GM12878 (cell line): ENCODE data around the gene NFKBIA. TPM values are rescaled to one million over a fixed set of nuclear protein-coding genes. Genes with fewer than 3 reads are reported as not detected.
A peak's percentile ranks its signal among the peaks of the same experiment; 100 is the strongest.

Experiments used
- CEBPZ ChIP-seq: fragments of 150-350 bp; IDR thresholded peaks from 2 replicates; pipeline ENCODE4 v1.6.1; 2016; ENCODE audit warnings: low read depth, low read length
- CHD4 ChIP-seq: fragments of 200-600 bp; sonication (generic); IDR thresholded peaks from 2 replicates; pipeline ENCODE4 v1.6.1; 2016; ENCODE audit warnings: mild to moderate bottlenecking
- CREM ChIP-seq: IDR thresholded peaks from 2 replicates; pipeline ENCODE4 v1.6.1; 2014; ENCODE audit warnings: antibody characterized with exemption, low read depth
- ETV6 ChIP-seq, 2 experiments: fragments of 450-650 bp in 1 of 2; IDR thresholded peaks in 1 of 2; conservative IDR thresholded peaks in 1 of 2; 2 replicates each; pipeline ENCODE4 v1.6.1; 2014; ENCODE audit warnings: antibody characterized with exemption in 1 of 2, borderline replicate concordance in 1 of 2, low read depth in 1 of 2, mild to moderate bottlenecking in 1 of 2, moderate library complexity in 1 of 2
- FOXK2 ChIP-seq: fragments of 450-650 bp; IDR thresholded peaks from 2 replicates; pipeline ENCODE4 v1.6.1; 2017; ENCODE audit warnings: mild to moderate bottlenecking, moderate library complexity
- MTA2 ChIP-seq: fragments of 450-650 bp; IDR thresholded peaks from 2 replicates; pipeline ENCODE4 v1.6.1; 2016; ENCODE audit warnings: low read depth, mild to moderate bottlenecking, moderate library complexity
- PML ChIP-seq: IDR thresholded peaks from 2 replicates; pipeline ENCODE4 v1.6.1; 2012; ENCODE audit warnings: low read length, inconsistent platforms
- PRDM15 ChIP-seq: fragments of 450-650 bp; formaldehyde crosslinking; IDR thresholded peaks from 2 replicates; pipeline ENCODE4 v1.4.0; 2020; ENCODE audit warnings: mild to moderate bottlenecking, moderate library complexity
- SIX5 ChIP-seq: IDR thresholded peaks from 2 replicates; pipeline ENCODE4 v1.6.1; 2011; ENCODE audit warnings: mild to moderate bottlenecking, low read depth, low read length, moderate library complexity; ENCODE audit not compliant: severe bottlenecking
- SRF ChIP-seq, 2 experiments: IDR thresholded peaks; 2 replicates each; pipeline ENCODE4 v1.6.1; 2011; ENCODE audit warnings: low read depth in 2 of 2, low read length in 2 of 2, mild to moderate bottlenecking in 1 of 2, moderate library complexity in 1 of 2
- TARDBP ChIP-seq: IDR thresholded peaks from 2 replicates; pipeline ENCODE4 v1.6.1; 2016; ENCODE audit warnings: borderline replicate concordance
- TCF7 ChIP-seq: IDR thresholded peaks from 2 replicates; pipeline ENCODE4 v1.6.1; 2014; ENCODE audit warnings: antibody characterized with exemption, borderline replicate concordance
- ZNF24 ChIP-seq: fragments of 450-650 bp; IDR thresholded peaks from 2 replicates; pipeline ENCODE4 v1.6.1; 2017; ENCODE audit warnings: antibody characterized with exemption, mild to moderate bottlenecking
- polyA plus RNA-seq, 11 experiments: library from polyadenylated mRNA; depleted of rRNA in 4 of 11; unstranded in 6 of 11; stranded (reverse) in 5 of 11; fragments of >200 nt; fragmentation: Nextera tagmentation in 4 of 11; fragmentation: Illumina TruSeq in 1 of 11; extraction: Ambion mirVana in 4 of 11; extraction: Trizol in 1 of 11; gene quantifications; 1 replicate in 1 of 11; 2 replicates in 10 of 11; pipeline versions ENCODE4 v1.2.1 to v1.2.3, GENCODE V29; 2011 to 2016; ENCODE audit warnings: inconsistent platforms in 2 of 11, missing spikeins in 2 of 11, low read depth in 1 of 11
- total RNA-seq, 4 experiments: library from RNA; depleted of rRNA in 3 of 4; stranded (reverse); fragments of >200 nt in 3 of 4; fragmentation: Illumina TruSeq in 1 of 4; extraction: Trizol in 1 of 4; gene quantifications; 2 replicates each; pipeline versions ENCODE4 v1.2.1 to v1.2.3, GENCODE V29; 2013 to 2021
- TF ChIP-seq, protein P1 (sequence below): IDR thresholded peaks from 2 replicates; pipeline ENCODE4 v1.6.1; 2012; ENCODE audit warnings: low read length, inconsistent platforms
- TF ChIP-seq, protein P2 (sequence below): fragments of 450-650 bp; IDR thresholded peaks from 2 replicates; pipeline ENCODE4 v1.6.1; 2018; ENCODE audit warnings: borderline replicate concordance, mild to moderate bottlenecking; ENCODE audit not compliant: partially characterized antibody
- TF ChIP-seq, protein P3 (sequence below): IDR thresholded peaks from 2 replicates; pipeline ENCODE4 v1.6.1; 2012; ENCODE audit warnings: mild to moderate bottlenecking, low read depth, low read length

Gene NFKBIA
- total and polyA plus RNA-seq, 10 of the 15 experiments (the other 5 are each of a cell fraction or from before 2014, with no cell fraction given), result 123 to 419 (median 267) TPM

GRCh38 chr14:35395283-35395682 lies 9.3 kb downstream of the NFKBIA start (continued):
- TF ChIP-seq PML (0 out of 2 replicates have a peak, but pooled peaks have one; percentile 33), FOXK2 (no peak), TCF7 (peak; percentile 66; the same call in 1 of the 2 replicates), PRDM15 (CRISPR knock-in tag) (no peak), ETV6 (conservative IDR thresholded peaks at IDR 0.05 in 1 of 2, IDR thresholded peaks at IDR 0.05 in 1 of 2; ENCODE audit: borderline replicate concordance in 1 of 2, low read depth in 1 of 2) (no peak), CEBPZ (no peak), TARDBP (no peak), SIX5 (no peak), CHD4 (no peak), ZNF24 (no peak), MTA2 (no peak), CREM (no peak), SRF (IDR thresholded peaks at IDR 0.05; ENCODE audit: low read depth in 2 of 2, low read length in 2 of 2) (no peak)
- TF ChIP-seq, protein P1, sequence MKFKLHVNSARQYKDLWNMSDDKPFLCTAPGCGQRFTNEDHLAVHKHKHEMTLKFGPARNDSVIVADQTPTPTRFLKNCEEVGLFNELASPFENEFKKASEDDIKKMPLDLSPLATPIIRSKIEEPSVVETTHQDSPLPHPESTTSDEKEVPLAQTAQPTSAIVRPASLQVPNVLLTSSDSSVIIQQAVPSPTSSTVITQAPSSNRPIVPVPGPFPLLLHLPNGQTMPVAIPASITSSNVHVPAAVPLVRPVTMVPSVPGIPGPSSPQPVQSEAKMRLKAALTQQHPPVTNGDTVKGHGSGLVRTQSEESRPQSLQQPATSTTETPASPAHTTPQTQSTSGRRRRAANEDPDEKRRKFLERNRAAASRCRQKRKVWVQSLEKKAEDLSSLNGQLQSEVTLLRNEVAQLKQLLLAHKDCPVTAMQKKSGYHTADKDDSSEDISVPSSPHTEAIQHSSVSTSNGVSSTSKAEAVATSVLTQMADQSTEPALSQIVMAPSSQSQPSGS, result peak; percentile 53; the same call in 1 of the 2 replicates
- TF ChIP-seq, protein P2, sequence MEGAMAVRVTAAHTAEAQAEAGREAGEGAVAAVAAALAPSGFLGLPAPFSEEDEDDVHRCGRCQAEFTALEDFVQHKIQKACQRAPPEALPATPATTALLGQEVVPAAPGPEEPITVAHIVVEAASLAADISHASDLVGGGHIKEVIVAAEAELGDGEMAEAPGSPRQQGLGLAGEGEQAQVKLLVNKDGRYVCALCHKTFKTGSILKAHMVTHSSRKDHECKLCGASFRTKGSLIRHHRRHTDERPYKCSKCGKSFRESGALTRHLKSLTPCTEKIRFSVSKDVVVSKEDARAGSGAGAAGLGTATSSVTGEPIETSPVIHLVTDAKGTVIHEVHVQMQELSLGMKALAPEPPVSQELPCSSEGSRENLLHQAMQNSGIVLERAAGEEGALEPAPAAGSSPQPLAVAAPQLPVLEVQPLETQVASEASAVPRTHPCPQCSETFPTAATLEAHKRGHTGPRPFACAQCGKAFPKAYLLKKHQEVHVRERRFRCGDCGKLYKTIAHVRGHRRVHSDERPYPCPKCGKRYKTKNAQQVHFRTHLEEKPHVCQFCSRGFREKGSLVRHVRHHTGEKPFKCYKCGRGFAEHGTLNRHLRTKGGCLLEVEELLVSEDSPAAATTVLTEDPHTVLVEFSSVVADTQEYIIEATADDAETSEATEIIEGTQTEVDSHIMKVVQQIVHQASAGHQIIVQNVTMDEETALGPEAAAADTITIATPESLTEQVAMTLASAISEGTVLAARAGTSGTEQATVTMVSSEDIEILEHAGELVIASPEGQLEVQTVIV, result no peak
- TF ChIP-seq, protein P3, sequence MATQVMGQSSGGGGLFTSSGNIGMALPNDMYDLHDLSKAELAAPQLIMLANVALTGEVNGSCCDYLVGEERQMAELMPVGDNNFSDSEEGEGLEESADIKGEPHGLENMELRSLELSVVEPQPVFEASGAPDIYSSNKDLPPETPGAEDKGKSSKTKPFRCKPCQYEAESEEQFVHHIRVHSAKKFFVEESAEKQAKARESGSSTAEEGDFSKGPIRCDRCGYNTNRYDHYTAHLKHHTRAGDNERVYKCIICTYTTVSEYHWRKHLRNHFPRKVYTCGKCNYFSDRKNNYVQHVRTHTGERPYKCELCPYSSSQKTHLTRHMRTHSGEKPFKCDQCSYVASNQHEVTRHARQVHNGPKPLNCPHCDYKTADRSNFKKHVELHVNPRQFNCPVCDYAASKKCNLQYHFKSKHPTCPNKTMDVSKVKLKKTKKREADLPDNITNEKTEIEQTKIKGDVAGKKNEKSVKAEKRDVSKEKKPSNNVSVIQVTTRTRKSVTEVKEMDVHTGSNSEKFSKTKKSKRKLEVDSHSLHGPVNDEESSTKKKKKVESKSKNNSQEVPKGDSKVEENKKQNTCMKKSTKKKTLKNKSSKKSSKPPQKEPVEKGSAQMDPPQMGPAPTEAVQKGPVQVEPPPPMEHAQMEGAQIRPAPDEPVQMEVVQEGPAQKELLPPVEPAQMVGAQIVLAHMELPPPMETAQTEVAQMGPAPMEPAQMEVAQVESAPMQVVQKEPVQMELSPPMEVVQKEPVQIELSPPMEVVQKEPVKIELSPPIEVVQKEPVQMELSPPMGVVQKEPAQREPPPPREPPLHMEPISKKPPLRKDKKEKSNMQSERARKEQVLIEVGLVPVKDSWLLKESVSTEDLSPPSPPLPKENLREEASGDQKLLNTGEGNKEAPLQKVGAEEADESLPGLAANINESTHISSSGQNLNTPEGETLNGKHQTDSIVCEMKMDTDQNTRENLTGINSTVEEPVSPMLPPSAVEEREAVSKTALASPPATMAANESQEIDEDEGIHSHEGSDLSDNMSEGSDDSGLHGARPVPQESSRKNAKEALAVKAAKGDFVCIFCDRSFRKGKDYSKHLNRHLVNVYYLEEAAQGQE, result no peak
